Ovary (tissue), 9 donors: Measurements from ENCODE around the gene ARHGAP11A. TPM values are rescaled to one million over a fixed set of nuclear protein-coding genes. Genes with fewer than 3 reads are reported as not detected.

Experiments
- DNase-seq, 5 donors: peaks; one replicate each; pipeline ENCODE4 v3.0.0-alpha.2; 2019 to 2020
- H3K27ac ChIP-seq, 2 donors: fragments of 200-600 bp; one replicate each; pipeline versions ENCODE4 v1.5.1 to v1.8.0; 2019 to 2022
- H3K27me3 ChIP-seq: fragments of 200-600 bp; one replicate; pipeline ENCODE4 v1.8.0; 2022
- H3K36me3 ChIP-seq: fragments of 200-600 bp; sonication (generic); one replicate; pipeline ENCODE4 v1.5.1; 2019
- H3K4me1 ChIP-seq: one replicate; pipeline ENCODE4 v1.8.1; 2013; ENCODE audit warnings: mild to moderate bottlenecking, moderate library complexity; ENCODE audit not compliant: insufficient read depth
- H3K4me3 ChIP-seq: fragments of 200-600 bp; sonication (generic); one replicate; pipeline ENCODE4 v1.5.1; 2017
- H3K9me3 ChIP-seq, 2 donors: fragments of 200-600 bp in 1 of 2; sonication (generic) in 1 of 2; one replicate each; pipeline versions ENCODE4 v1.5.1 to v1.8.1; 2013 to 2019; ENCODE audit warnings: mild to moderate bottlenecking in 1 of 2, moderate library complexity in 1 of 2
- EP300 ChIP-seq: sonication (generic); formaldehyde crosslinking; IDR thresholded peaks from one replicate; pipeline ENCODE4 v1.6.1; 2017; ENCODE audit warnings: antibody characterized with exemption
- POLR2A ChIP-seq: fragments of 450-650 bp; IDR thresholded peaks from one replicate; pipeline ENCODE4 v1.6.1; 2017; ENCODE audit warnings: antibody characterized with exemption, mild to moderate bottlenecking, moderate library complexity
- WGBS, 3 donors: extraction: QIAGEN DNeasy Blood & Tissue Kit in 1 of 3; methylation state at CpG; one replicate each; pipeline versions ENCODE4 v1.1.5 to v1.1.7; 2013 to 2017; 5-methylcytosine and 5-hydroxymethylcytosine counted together
- intact Hi-C, 4 donors: fragments of 100-400 bp; cut with DNase I; formaldehyde crosslinking; loops; one replicate each; pipeline versions ENCODE4 v1.11.0 to v1.15.1; 2022 to 2023
- polyA plus RNA-seq, 2 donors: library from polyadenylated mRNA; stranded (reverse); fragments of 200-250 nt in 1 of 2; fragments of 350-450 nt in 1 of 2; fragmentation: Illumina TruSeq in 1 of 2; extraction: RNeasy Lipid Tissue Mini Kit (QIAGEN cat#74804) in 1 of 2; gene quantifications; one replicate each; pipeline ENCODE4 v1.2.3, GENCODE V29; 2013 to 2014
- total RNA-seq, 7 donors: library from RNA; depleted of rRNA in 2 of 7; stranded (reverse); fragments of >200 nt in 2 of 7; fragmentation: NEBNext Ultra II Directional in 3 of 7; extraction: Animal tissue kit (Norgen Biotek cat#: 25700) in 3 of 7; gene quantifications; one replicate each; pipeline versions ENCODE4 v1.1.0 to v1.2.4, GENCODE V29; 2016 to 2023
- TF ChIP-seq, protein P1 (sequence below), 3 donors: fragments of 450-650 bp in 2 of 3; fragments of 200-600 bp in 1 of 3; IDR thresholded peaks; one replicate each; pipeline versions ENCODE4 v1.5.1 to v1.8.0; 2016 to 2022; ENCODE audit warnings: antibody characterized with exemption in 3 of 3, mild to moderate bottlenecking in 1 of 3
- donor health status: DM: no; HTN: no; CAD: no; lungs with moderate emphysema.
- donor health status: DM: no; HTN: no; CAD: no.
- donor health status: Bipolar disorder and iron deficiency.
- donor health status: DM: yes; HTN: yes; CAD: no.
- donor health status: DM: no; HTN: no; CAD: no.
- donor health status: DM: yes; HTN: yes; CAD: no.

Gene ARHGAP11A
- total and polyA plus RNA-seq, 9 donors = 0.48 to 3.1 (median 1.1) TPM

GRCh38 chr15:32651229-32651837 is 36.0 kb downstream of the ARHGAP11A start:
- intact Hi-C loops = no loop called here
- peak in 1 of 5 donors; percentile 44 for DNase-seq
- no peaks in the 10 kb centered on the region for H3K4me1 ChIP-seq
- H3K27me3 ChIP-seq = no peaks in the 10 kb centered on the region
- no peaks in the 10 kb centered on the region for H3K36me3 ChIP-seq
- 45 to 52% (median 49%) methylated on average over 6 of the region's 6 CpGs for WGBS, 3 donors
- no peaks in the 10 kb centered on the region for H3K9me3 ChIP-seq
- no peak overlapping the region for H3K4me3 ChIP-seq
- no peak for TF ChIP-seq EP300
- TF ChIP-seq, protein P1, sequence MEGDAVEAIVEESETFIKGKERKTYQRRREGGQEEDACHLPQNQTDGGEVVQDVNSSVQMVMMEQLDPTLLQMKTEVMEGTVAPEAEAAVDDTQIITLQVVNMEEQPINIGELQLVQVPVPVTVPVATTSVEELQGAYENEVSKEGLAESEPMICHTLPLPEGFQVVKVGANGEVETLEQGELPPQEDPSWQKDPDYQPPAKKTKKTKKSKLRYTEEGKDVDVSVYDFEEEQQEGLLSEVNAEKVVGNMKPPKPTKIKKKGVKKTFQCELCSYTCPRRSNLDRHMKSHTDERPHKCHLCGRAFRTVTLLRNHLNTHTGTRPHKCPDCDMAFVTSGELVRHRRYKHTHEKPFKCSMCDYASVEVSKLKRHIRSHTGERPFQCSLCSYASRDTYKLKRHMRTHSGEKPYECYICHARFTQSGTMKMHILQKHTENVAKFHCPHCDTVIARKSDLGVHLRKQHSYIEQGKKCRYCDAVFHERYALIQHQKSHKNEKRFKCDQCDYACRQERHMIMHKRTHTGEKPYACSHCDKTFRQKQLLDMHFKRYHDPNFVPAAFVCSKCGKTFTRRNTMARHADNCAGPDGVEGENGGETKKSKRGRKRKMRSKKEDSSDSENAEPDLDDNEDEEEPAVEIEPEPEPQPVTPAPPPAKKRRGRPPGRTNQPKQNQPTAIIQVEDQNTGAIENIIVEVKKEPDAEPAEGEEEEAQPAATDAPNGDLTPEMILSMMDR (IDR thresholded peaks at IDR 0.05) = no peak
- no peak for TF ChIP-seq POLR2A
- no peak overlapping the region for H3K27ac ChIP-seq

- H3K9me3 ChIP-seq = no peaks in the 10 kb centered on the region
- no peaks in the 10 kb centered on the region for H3K27me3 ChIP-seq
- no peak overlapping the region for H3K27ac ChIP-seq
- TF ChIP-seq POLR2A (no peak), EP300 (no peak)
- TF ChIP-seq, protein P1 (IDR thresholded peaks at IDR 0.05) = no peak
- 76 to 79% (median 79%) methylated on average over 3 of the region's 3 CpGs for WGBS, 3 donors
- H3K4me3 ChIP-seq = no peak overlapping the region
- no peaks in the 10 kb centered on the region for H3K36me3 ChIP-seq
- no peaks in the 10 kb centered on the region for H3K4me1 ChIP-seq
- no peak for DNase-seq
- intact Hi-C loops = no loop called here
These were observed 36.9 kb downstream of the ARHGAP11A start for GRCh38 chr15:32652178-32652577.

DNA sequence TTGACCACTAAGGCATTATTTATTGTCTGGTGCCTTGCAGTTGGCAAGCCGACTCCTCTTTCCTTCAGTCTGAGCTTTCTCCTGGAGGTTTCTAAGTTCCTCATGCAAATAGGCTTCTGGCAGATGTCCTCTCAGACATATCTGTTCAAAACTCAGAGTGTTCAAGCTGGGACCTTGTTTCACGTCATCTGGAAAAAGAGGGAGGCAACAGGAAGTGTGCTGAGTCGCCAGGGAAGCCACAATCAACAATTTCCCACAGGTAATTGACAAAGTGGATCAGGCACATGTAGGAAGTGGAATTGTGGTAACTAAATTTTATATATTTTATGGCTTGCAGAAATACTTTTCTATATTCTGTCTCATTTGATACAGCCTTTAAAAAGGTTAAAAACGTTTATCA is 40.8 kb downstream of the ARHGAP11A start:
- TF ChIP-seq POLR2A (no peak), EP300 (no peak)
- TF ChIP-seq, protein P1 (IDR thresholded peaks at IDR 0.05) = no peak
- no peak for DNase-seq
- H3K27ac ChIP-seq = no peak overlapping the region
- H3K4me3 ChIP-seq = no peak overlapping the region
- no peaks in the 10 kb centered on the region for H3K36me3 ChIP-seq
- 52 to 68% (median 67%) methylated on average over 4 of the region's 4 CpGs for WGBS, 3 donors
- no peaks in the 10 kb centered on the region for H3K4me1 ChIP-seq
- H3K27me3 ChIP-seq = no peaks in the 10 kb centered on the region
- intact Hi-C loops = no loop called here
- no peaks in the 10 kb centered on the region for H3K9me3 ChIP-seq

GRCh38 chr15:32656496-32656895 is 41.2 kb downstream of the ARHGAP11A start:
- Histone ChIP-seq H3K4me3 (no peak overlapping the region), H3K36me3 (no peaks in the 10 kb centered on the region), H3K27ac (no peak overlapping the region), H3K4me1 (no peaks in the 10 kb centered on the region), H3K9me3 (no peaks in the 10 kb centered on the region), H3K27me3 (no peaks in the 10 kb centered on the region)
- intact Hi-C loops = no loop called here
- TF ChIP-seq, protein P1 (IDR thresholded peaks at IDR 0.05) = no peak
- no peak for TF ChIP-seq POLR2A
- no peak for TF ChIP-seq EP300
- DNase-seq = no peak
- WGBS, 3 donors = 88 to 91% (median 88%) methylated on average over 9 of the region's 9 CpGs
